HG03095 (cell line): Measurements from ENCODE around the gene PARD3.
A peak's percentile ranks its signal among the peaks of the same experiment; 100 is the strongest.
"Not testable (repeated sequence)": the region's sequence is repeated elsewhere in the genome, so short reads cannot be mapped to it uniquely, and the experiment has no call there.

Experiments used
- ATAC-seq: cut with Tn5 transposase; IDR thresholded peaks from one replicate; pipeline ENCODE4 v1.9.1; 2021; ENCODE audit warnings: moderate library complexity; ENCODE audit not compliant: unreplicated experiment

PARD3 gene

DNA sequence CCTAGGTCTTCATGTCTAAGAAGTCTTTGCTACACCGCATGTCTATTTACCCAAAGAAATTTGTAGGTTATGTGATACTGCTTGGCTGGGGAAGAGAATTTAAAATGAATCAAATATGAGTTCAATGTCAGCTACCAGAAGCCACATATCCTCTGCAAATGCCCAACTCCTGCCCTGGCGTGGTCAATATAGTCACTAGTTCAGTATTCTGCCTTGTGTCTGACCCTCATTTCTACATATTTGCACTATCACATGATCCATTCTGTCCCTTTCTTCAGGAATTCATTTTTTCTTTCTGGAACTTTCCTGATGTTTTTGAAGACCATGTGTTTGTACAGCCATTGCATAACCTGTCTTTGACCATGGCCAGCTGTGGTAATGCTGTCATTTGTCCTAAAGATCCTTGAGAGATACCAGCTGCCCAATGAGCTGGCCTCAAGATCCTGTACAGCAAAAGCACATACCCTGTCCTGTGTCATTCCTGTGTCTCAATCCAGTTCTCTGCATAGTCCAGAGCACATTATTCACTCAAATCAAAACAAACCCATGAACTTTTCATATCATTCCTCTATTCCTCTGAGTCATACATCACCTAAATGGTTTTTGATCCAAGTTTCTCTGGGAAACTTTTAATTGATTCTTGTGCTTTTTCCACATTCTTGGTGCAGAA is 524.5 kb downstream of the PARD3 start:
- no peak for ATAC-seq

DNA sequence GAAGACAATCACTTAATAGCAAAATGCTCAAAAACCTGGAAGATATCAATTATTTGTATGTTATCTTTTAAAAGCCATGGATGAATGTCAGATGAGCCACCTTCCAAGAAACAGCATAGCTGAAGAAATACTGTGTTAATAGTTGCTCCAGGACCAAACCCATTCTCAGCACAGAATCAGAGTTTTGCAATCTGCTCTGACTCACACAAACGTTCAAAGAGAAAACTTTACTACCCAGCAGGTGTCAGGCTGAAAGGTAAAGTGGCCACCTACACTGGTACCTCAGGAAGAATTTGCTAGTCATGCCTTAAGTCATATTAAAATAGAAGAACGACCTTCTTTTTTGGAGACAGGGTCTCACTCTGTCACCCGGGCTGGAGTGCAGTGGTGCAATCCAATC is 526.5 kb downstream of the PARD3 start:
- no peak for ATAC-seq

DNA sequence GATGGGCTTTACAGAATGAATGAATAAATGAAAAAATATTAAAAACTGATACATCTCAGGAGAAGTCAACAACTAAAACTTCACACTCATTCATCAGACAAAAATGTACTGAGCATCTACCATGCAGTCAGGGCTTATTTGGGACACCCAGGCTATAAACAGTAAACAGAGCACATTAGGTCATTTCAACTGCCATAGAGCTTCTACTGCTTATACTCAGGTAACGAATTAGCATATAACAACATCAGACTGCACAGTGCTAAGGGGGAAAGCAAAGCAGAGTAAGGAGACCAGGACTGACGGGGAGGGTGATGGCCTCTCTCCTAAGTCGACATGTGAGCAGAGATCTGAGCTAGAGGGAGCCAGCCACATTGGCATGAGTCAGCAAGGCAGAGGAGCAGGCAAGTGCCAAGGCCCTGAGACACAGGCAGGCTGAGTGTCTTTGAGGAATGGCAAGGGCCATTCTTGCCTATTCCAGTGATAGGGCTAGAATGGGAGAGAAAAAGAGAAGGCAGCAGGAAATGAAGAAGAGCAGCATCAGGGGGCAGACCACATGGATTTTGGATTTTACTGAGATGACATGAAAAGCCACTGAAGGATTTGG is 528.9 kb downstream of the PARD3 start:
- no peak for ATAC-seq

DNA sequence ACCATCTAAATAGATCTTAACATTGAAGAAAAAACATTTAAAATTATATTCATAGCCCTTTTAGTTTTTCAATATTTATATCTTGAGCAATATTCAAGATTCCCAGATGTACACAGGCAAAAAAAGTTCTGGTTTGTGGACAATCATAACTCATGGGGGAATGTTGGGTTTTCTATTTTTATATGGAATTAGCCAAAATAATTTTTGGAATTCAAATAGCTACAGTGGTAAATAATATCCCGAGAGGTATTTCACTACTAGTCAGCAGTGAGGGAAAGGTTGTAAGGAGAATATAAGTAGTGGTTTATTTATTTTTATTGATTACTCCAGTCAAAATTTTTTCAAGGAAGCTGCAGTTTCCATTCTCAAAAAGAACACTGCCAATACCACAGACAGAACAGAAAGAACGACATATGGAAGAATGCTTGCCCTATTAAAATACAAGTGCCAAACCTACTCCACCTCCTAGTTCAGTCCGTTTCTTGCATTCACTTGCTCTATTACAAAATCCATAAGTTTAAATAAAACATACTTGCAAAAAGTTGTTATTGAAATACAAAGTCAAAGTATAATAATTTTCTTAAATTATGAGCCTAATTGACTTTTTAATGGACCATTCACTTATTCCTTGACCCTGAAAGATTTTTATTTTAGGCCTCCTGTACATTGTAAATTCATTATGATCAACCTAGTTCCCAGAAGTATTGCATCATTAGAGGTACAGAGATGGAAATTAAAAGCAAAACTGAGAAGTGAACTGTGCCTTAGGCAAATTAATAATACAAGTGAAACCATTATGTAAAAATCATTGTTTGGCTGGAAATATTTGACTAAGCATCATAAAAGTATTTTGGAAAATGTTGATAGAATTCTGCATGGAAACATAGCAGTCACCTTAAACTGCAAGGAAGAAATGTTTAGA is 533.2 kb downstream of the PARD3 start:
- ATAC-seq = no peak

DNA sequence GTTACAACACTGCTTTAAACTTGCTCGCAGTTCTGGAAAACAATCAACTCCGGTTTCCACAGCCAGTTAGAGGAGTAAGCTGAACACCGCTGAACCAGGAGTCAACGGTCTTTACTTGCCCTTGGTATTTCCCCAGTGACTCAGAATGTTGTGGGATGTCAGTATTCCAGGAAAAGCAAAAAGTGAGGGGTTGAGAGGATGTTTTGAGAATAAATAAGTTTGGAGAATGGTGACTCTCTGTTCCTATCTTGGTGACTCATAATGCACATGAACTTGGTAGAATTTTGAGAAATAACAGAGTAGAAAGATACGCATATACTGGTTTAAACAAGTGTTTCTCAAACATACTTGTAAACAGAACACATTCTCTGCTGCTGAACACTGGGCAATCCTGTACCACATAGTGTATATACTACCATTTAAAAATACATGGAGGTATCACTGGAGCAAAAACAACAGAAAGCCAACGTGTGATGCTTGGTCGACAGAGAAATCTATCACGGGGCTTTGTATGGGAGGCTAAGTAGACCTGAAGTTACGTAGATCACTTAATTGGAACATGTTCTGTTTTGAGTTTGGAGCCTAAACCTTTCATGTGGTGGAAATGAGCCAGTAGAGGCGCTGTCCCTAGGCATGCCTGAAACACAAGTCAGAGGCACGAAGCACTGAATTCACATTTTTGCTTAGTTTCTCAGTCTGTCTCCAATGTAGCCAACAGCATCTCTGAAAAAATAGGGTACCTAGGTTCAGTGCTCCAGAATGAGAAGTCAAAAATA is 534.3 kb downstream of the PARD3 start:
- no peak for ATAC-seq

DNA sequence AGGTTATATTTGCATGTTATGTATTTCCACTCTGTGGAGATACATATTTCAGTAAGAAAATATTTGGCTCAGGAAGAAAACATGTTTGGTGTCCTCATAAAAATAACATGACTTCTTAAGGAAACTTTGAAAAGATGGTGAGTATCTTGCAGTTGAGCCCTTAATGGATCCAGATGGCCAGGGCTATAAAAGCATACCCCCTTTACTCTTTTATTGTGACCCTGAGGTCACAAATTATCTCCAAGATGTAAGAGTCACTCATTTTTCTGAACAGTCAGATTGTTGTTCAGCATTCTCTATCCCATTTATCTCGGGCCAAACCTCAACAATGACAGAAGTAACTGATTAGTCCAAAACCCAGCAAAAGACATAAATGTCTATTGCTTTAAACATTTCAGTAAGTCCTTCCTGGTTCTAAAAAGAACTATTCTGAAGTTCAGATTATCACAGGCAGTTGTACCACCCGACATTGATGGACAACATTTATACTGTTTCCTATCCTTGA is 539.4 kb downstream of the PARD3 start:
- no peak for ATAC-seq

DNA sequence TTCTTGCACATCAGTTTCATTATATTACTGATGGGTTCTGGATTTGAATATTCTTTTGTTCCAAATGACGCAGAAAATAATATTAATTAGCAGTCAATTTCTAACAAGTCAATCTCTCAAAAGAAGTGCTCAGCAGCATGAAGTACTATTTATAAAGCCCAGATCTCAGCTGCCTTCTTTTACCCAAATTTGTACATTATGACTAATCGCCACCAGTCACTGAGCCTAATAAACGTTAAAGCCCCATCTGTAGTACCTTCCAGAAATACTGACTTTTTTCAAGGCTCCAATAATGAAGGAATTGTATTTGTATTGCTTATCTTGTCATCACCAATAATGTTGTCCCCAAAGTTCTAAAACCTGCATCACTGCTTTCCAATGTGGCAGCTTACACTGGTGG is 540.2 kb downstream of the PARD3 start:
- no peak for ATAC-seq

DNA sequence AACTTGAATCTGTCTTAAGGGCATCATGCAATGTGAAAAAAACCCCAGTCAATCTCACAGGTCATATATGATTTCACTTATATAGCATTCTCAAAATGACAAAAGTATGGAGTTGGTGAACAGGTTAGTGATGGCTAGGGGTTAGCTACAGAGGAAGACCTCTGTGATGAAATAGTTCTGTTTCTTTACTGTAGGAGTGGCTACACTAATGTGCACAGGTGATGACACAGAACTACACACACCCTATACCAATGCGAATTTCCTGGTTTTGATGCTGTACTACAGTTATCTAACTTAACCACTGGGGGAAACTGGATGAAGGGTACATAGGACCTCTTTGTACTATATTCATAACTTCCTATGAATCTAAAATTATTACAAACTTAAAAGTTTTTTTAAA is 541.8 kb downstream of the PARD3 start:
- no peak for ATAC-seq

DNA sequence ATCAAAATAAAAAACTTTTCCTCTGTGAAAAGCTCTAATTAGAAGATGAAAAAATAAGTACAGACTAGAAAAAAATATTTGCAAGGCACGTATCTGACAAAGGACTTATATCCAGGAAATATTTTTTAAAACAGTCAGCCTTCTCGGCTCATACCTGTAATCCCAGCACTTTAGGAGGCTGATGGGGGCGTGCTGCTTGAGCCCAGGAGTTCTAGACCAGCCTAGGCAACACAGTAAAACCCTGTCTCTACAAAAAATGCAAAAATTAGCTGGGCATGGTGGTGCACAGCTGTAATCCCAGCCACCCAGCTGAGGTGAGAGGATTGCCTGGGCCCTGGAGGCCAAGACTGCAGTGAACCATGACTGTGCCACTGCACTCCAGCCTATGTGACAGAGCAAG is 542.8 kb downstream of the PARD3 start:
- no peak for ATAC-seq

DNA sequence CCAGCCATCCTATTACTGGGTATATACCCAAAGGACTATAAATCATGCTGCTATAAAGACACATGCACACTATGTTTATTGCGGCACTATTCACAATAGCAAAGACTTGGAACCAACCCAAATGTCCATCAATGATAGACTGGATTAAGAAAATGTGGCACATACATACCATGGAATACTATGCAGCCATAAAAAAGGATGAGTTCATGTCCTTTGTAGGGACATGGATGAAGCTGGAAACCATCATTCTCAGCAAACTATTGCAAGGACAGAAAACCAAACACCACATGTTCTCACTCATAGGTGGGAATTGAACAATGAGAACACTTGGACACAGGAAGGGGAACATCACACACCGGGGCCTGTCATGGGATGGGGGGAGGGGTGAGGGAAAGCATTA is 546.7 kb downstream of the PARD3 start:
- not testable (repeated sequence) for ATAC-seq

DNA sequence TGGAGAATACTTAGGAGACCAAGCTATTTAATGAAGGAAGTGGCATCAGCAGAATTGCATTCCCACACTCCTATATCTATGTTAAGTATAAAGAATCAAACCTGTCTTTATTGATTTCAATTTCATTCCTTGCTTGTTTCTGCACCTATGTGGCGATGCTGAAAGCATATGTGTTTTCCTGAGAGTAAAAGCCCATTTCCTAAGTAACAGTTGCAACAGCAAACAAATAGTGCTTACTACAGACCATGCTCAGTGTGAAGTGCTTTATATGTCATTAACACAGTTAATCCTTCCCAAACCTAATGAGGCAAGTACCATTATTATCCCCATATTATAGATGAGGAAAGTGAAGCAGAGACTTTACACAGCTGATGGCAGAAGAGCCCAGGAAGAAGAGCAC is 552.1 kb downstream of the PARD3 start:
- ATAC-seq = no peak

DNA sequence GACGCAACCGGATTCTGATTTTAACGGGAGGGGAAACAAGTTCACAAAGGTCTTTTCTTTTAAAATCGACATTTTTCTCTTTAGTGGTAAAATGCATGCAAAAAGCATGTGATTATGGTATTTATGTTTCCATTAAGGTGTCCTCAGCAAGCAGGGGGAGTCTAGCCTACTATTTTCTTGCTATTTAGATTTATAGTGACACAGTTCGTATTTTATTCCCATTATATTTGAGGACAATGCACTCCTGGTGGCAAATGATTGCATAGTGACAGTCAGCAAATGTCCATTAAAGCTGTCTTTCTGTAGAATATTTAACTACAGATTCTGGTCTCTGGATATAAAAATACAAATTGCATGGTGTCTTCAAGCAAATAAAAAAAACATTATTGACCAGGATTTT is 554.2 kb downstream of the PARD3 start:
- no peak for ATAC-seq

DNA sequence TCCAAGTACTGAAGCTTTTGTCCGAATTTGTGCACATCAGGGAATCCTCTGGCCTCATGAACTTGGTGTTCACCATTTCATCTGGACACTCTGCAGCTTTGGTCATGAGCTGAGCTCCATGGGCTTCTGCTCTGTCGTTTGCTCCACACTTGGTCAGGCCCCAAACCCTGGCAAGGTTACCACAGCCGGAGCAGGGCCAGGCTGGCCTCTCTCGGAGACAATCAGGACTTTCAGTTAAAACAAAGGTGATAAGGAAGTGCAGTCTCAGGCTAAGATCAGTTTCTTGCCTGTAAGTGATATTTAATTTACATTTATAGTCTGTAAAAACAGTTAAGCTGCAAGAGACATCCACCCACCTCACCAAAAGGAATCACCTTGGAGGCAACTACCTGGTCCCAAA is 558.9 kb downstream of the PARD3 start:
- ATAC-seq = no peak

DNA sequence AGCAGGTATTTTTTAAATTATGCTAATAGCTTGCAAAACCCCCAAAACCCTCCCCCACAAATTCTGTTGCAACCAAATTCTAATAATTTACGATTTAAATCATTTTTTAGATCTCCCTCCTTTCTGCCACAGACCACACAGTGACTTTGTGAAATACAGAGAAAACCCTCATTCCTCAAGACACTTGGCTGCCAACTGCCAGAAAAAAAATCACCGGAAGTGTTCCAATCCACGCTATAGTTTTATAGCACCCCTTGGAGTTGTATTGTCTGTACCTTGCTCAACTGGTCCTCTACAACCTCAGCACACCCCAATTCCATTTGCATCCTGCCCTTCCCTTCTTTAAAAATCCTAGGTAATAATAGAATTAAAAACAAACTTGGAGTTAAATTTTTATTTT is 560.1 kb downstream of the PARD3 start:
- no peak for ATAC-seq

DNA sequence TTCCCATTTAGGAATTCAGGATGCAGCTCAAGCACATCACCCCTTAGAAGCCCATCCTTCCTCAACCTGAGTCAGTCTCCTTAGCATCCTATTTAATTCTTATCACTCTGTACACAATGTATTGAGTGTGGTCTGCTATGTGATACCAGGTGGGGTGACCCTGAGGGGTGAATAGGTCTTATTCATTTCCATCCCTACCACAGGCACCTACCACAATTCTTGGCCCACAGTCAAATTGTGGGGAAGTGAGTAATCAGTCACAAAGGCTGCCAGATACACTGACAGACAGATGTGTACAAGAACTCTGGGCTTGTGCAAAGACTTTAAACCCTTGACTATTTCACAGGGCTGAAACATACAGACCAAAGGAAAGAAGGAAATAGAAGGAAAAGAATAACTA is 560.5 kb downstream of the PARD3 start:
- peak; percentile 77 for ATAC-seq

DNA sequence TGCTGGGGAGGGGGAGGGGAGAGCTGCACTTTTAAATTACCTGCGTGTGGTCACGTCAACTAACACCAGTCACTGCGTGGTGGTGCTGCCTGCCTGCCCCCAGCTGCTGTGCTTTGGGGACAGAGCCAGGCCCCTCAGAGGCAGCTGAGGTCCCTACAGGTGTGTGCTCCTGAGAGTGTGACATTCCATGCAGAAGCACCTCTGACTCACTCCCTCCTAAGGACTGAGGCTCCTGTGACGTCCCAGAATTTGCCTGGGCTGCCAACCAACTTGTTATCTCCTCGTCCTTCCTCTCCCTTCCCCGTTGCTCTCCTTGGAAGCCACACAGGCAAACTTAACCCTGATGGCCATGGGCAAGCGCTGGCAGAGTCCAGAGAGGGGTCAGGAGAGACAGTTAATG is 563.0 kb downstream of the PARD3 start:
- no peak for ATAC-seq

DNA sequence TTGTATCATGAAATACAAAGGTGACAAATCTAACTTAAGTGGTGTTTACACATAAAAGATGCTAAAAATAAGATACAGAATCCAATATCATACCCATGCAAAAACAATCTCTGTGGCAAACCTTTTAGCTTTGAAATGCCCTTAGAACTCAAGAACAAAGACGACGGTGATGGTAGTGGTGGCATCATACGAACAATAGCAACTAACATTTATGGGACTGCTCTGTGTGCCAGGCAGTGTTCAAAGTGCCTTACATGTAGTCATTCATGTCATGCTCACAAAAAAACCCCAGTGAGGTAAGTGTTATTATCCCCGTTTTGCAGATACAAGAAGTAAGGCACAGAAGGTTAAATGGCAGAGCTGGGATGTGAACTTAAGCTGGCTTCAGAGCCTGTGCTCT is 563.9 kb downstream of the PARD3 start:
- ATAC-seq = no peak

DNA sequence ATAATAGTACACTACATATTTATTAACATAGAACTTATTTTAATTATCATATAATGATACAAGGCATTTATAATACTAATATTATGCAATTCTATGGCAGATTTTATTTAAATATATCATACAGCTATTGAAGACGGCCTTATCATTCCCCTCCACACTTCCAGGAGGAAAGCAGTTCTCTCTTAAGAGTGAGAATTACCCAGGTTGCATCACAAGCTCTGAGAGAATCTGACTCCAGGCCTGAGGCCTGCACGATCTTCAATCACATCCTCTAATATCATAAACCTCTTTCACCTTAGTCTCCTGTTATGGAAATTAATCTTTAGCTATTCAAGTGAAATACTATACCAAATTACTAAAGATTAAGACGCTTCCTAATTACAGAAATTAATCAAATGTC is 564.4 kb downstream of the PARD3 start:
- no peak for ATAC-seq

DNA sequence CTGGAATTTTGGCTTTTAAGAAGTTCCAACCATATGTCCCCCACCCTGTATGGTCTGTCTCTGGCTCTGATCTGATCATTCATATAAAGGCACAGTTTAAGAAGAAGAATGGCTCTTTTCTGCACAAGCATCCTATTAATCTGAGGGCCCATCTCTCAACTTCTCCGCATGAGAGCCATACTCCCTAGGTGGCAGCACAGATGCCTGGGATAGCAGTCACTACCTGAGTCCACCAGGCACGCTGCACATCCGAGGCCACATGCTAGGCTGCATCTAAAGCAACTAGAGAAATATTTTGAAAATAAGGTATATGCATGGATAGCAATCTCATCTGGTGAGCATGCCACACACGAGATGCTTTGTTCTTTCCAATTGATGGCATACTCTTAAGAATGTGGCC is 565.5 kb downstream of the PARD3 start:
- ATAC-seq = no peak

DNA sequence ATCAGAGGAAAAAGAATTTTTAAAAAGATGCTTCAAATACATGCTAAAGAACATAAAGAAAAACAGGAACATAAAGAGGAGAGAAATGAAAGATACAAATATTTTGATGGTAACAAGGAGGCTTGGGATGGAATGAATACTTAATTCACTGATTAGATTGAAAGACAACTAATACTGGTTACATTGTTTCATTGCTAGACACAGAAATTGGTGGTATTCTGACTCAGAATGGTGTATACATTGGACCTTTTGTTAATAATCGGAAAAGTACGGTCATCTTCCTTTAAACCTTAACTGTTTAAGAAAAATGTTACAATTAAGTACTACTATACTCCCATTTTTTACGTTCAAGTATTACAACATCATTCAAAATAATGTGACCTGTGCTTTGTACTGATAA is 567.5 kb downstream of the PARD3 start:
- no peak for ATAC-seq
